Measurements from ENCODE around the gene HGS.

DNA sequence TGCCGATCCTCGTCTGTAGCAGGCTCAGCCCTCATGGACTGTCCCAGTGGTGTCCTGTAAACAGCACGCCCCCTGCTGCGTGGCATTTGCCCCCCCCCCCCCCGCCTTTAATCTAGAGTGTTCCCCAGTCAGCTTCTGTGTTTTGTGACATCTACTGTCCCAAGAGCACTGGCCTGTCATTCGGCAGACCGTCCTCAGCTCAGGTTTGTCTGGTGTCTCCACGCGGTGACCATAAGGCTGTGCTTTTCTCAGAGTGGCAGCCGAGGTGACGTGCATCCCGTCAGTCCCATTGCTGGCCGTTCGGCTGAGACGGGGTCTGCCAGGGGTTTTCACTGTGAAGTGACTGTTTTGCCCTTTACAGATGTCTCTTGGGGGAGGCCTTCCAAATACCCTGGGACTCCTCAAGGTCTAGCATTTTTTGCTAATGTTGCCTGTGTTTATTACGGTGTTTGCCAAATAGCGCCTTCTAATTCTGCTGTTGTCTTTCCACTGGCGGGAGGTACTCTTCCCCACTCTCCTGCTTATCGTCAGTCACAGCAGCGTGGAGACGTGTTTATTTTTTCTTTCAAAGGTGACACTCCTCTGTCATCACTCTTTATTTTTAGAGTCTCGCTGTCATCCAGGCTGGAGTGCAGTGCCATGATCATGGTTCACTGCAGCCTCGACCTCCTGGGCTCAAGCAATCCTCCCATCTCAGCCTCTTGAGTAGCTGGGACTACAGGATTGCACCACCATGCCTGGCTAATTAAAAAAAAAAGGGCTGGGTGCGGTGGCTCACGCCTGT is 13.6 kb downstream of the HGS start:
- TF ChIP-seq EZH2phosphoT487 (IDR thresholded peaks at IDR 0.05; ENCODE audit: insufficient read depth, low read depth), result no peak
- no peak for TF ChIP-seq EZH2 (IDR thresholded peaks at IDR 0.05; ENCODE audit: insufficient read depth, poor library complexity, severe bottlenecking)
